ENCODE data around the gene DCAF16. TPM values are rescaled to one million over a fixed set of nuclear protein-coding genes. Genes with fewer than 3 reads are reported as not detected.

DCAF16 gene
- total RNA-seq, 1 experiment from 2014 or later, result 65.7 TPM

- H2AFZ ChIP-seq (ENCODE audit: low read depth, low read length, poor library complexity, severe bottlenecking), result no peak overlapping the region
- ChIA-PET RAD21 (ENCODE audit: low non-redundant PET in 1 of 2, low total read pairs in 2 of 2, uncharacterized antibody in 2 of 2, unreplicated experiment in 2 of 2) (no interaction called here), POLR2A (no interaction called here), CTCF (no interaction called here)
- H3K9me2 ChIP-seq (ENCODE audit: insufficient read depth), result no peaks in the 10 kb centered on the region
- no peak overlapping the region for H3K27ac ChIP-seq (ENCODE audit: low read depth, low read length)
- H3K4me1 ChIP-seq (ENCODE audit: control insufficient read depth in 1 of 2, insufficient read depth in 2 of 2, low read length in 2 of 2), result no peaks in the 10 kb centered on the region
- H3K27me3 ChIP-seq (ENCODE audit: insufficient read depth, low read length), result no peaks in the 10 kb centered on the region
- TF ChIP-seq, protein P1, sequence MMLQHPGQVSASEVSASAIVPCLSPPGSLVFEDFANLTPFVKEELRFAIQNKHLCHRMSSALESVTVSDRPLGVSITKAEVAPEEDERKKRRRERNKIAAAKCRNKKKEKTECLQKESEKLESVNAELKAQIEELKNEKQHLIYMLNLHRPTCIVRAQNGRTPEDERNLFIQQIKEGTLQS (IDR thresholded peaks at IDR 0.05), result no peak
- no peak for TF ChIP-seq JUND (IDR thresholded peaks at IDR 0.05)
- TF ChIP-seq RAD21 (IDR thresholded peaks at IDR 0.05; ENCODE audit: low read depth), result no peak
- no peak for TF ChIP-seq EZH2 (IDR thresholded peaks at IDR 0.05)
- TF ChIP-seq TCF7L2 (IDR thresholded peaks at IDR 0.05; ENCODE audit: borderline replicate concordance, extremely low read depth, insufficient read depth, insufficient read length), result no peak
- no peak for TF ChIP-seq POLR2A (IDR thresholded peaks at IDR 0.05; ENCODE audit: borderline replicate concordance, extremely low read depth, insufficient read depth, insufficient read length)
- TF ChIP-seq, protein P2, sequence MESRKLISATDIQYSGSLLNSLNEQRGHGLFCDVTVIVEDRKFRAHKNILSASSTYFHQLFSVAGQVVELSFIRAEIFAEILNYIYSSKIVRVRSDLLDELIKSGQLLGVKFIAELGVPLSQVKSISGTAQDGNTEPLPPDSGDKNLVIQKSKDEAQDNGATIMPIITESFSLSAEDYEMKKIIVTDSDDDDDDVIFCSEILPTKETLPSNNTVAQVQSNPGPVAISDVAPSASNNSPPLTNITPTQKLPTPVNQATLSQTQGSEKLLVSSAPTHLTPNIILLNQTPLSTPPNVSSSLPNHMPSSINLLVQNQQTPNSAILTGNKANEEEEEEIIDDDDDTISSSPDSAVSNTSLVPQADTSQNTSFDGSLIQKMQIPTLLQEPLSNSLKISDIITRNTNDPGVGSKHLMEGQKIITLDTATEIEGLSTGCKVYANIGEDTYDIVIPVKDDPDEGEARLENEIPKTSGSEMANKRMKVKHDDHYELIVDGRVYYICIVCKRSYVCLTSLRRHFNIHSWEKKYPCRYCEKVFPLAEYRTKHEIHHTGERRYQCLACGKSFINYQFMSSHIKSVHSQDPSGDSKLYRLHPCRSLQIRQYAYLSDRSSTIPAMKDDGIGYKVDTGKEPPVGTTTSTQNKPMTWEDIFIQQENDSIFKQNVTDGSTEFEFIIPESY (IDR thresholded peaks at IDR 0.05; ENCODE audit: extremely low read depth, insufficient replicate concordance, low read length), result no peak
- TF ChIP-seq ZNF274 (IDR thresholded peaks at IDR 0.05; ENCODE audit: low read depth, low read length), result no peak
- TF ChIP-seq, protein P3, sequence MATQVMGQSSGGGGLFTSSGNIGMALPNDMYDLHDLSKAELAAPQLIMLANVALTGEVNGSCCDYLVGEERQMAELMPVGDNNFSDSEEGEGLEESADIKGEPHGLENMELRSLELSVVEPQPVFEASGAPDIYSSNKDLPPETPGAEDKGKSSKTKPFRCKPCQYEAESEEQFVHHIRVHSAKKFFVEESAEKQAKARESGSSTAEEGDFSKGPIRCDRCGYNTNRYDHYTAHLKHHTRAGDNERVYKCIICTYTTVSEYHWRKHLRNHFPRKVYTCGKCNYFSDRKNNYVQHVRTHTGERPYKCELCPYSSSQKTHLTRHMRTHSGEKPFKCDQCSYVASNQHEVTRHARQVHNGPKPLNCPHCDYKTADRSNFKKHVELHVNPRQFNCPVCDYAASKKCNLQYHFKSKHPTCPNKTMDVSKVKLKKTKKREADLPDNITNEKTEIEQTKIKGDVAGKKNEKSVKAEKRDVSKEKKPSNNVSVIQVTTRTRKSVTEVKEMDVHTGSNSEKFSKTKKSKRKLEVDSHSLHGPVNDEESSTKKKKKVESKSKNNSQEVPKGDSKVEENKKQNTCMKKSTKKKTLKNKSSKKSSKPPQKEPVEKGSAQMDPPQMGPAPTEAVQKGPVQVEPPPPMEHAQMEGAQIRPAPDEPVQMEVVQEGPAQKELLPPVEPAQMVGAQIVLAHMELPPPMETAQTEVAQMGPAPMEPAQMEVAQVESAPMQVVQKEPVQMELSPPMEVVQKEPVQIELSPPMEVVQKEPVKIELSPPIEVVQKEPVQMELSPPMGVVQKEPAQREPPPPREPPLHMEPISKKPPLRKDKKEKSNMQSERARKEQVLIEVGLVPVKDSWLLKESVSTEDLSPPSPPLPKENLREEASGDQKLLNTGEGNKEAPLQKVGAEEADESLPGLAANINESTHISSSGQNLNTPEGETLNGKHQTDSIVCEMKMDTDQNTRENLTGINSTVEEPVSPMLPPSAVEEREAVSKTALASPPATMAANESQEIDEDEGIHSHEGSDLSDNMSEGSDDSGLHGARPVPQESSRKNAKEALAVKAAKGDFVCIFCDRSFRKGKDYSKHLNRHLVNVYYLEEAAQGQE (IDR thresholded peaks at IDR 0.05; ENCODE audit: low read depth), result no peak
- no peak for TF ChIP-seq MAX (IDR thresholded peaks at IDR 0.05)
- no peak for TF ChIP-seq CBX3 (IDR thresholded peaks at IDR 0.05; ENCODE audit: low read depth)
- no peak for TF ChIP-seq POLR2AphosphoS5 (IDR thresholded peaks at IDR 0.05; ENCODE audit: low read depth, low read length)
- no peak for TF ChIP-seq ZFX (IDR thresholded peaks at IDR 0.05)
- no peak for TF ChIP-seq EGR1 (IDR thresholded peaks at IDR 0.05; ENCODE audit: low read depth)
- ATAC-seq (no peak), DNase-seq (ENCODE audit: low read depth, low spot score) (no peak)
- H3K4me3 ChIP-seq (replicated peaks in 1 of 2; ENCODE audit: low read depth in 1 of 2, low read length in 2 of 2), result no peak overlapping the region
- no peak overlapping the region for H3K9ac ChIP-seq (ENCODE audit: low read length)
- no peaks in the 10 kb centered on the region for H3K9me3 ChIP-seq (ENCODE audit: control insufficient read depth in 1 of 2, insufficient read depth in 1 of 2, low read depth in 1 of 2, low read length in 2 of 2)
- intact Hi-C loops (cut with micrococcal nuclease), result no loop called here
- no peaks in the 10 kb centered on the region for H4K20me1 ChIP-seq (ENCODE audit: insufficient read depth)
- peaks cover 34 to 42% of the 10 kb centered on the region in 2 experiments for H3K36me3 ChIP-seq (ENCODE audit: control insufficient read depth in 1 of 2, insufficient read depth in 2 of 2, low read length in 2 of 2)
- BruUV-seq (replicated peaks), result no TSS peak
- H3K79me2 ChIP-seq (ENCODE audit: insufficient read depth, low read length), result no peaks in the 10 kb centered on the region
- no peak overlapping the region for H3K4me2 ChIP-seq (ENCODE audit: low read length)
These were observed 35.7 kb upstream of the DCAF16 start for GRCh38 chr4:17846266-17846665.
